Small intestine (tissue), 7 donors: ENCODE data around the gene RAB28. TPM values are rescaled to one million over a fixed set of nuclear protein-coding genes. Genes with fewer than 3 reads are reported as not detected.

Experiments
- DNase-seq, 2 donors: peaks; one replicate each; pipeline versions ENCODE4 v3.0.0 to v3.0.0-alpha.2; 2013
- FAIRE-seq: peaks from 2 replicates; lab custom pipeline; 2012; peaks lifted over from hg19 to GRCh38; lab: Jason Lieb, UNC
- H3K27ac ChIP-seq, 3 donors: one replicate each; pipeline ENCODE4 v1.5.1; 2013; ENCODE audit warnings: low read length in 2 of 3, mild to moderate bottlenecking in 2 of 3, control low read depth in 1 of 3, inconsistent platforms in 1 of 3, low read depth in 1 of 3, moderate library complexity in 1 of 3
- H3K27me3 ChIP-seq, 3 donors: one replicate each; pipeline ENCODE4 v1.6.1; 2013; ENCODE audit warnings: low read length in 3 of 3, inconsistent platforms in 1 of 3; ENCODE audit not compliant: control insufficient read depth in 3 of 3, insufficient read depth in 3 of 3
- H3K36me3 ChIP-seq, 3 donors: one replicate each; pipeline ENCODE4 v1.6.1; 2013; ENCODE audit warnings: low read length in 3 of 3, inconsistent platforms in 1 of 3, low read depth in 1 of 3, mild to moderate bottlenecking in 1 of 3, moderate library complexity in 1 of 3; ENCODE audit not compliant: control insufficient read depth in 3 of 3, insufficient read depth in 2 of 3
- H3K4me1 ChIP-seq, 3 donors: one replicate each; pipeline ENCODE4 v1.6.1; 2013; ENCODE audit warnings: low read length in 2 of 3, inconsistent platforms in 1 of 3, low read depth in 1 of 3, mild to moderate bottlenecking in 1 of 3, moderate library complexity in 1 of 3; ENCODE audit not compliant: control insufficient read depth in 3 of 3, insufficient read depth in 2 of 3
- H3K4me3 ChIP-seq, 3 donors: one replicate each; pipeline ENCODE4 v1.5.1; 2013; ENCODE audit warnings: low read length in 3 of 3, control low read depth in 1 of 3, inconsistent platforms in 1 of 3, low read depth in 1 of 3, mild to moderate bottlenecking in 1 of 3, moderate library complexity in 1 of 3
- H3K9me3 ChIP-seq, 2 donors: one replicate each; pipeline ENCODE4 v1.6.1; 2013; ENCODE audit warnings: low read depth in 1 of 2, low read length in 1 of 2; ENCODE audit not compliant: control insufficient read depth in 2 of 2, insufficient read depth in 1 of 2
- WGBS, 3 donors: extraction: QIAGEN DNeasy Blood & Tissue Kit; methylation state at CpG; one replicate each; pipeline ENCODE4 v1.1.7; 2013; 5-methylcytosine and 5-hydroxymethylcytosine counted together
- polyA plus RNA-seq, 4 donors: library from polyadenylated mRNA; stranded (reverse) in 3 of 4; unstranded in 1 of 4; fragments of 200-250 nt in 3 of 4; fragments of 120-200 nt in 1 of 4; gene quantifications; one replicate each; pipeline versions ENCODE4 v1.2.1 to v1.2.3, GENCODE V29; 2013
- donor health status: healthy with polysubstance abuse.
- donor health status: control.
- donor health status: control.
- donor health status: Bipolar disorder and iron deficiency.
- donor health status: healthy.

The RAB28 gene
- polyA plus RNA-seq, 4 donors: 7.4 to 16.7 (median 11.0) TPM

DNA sequence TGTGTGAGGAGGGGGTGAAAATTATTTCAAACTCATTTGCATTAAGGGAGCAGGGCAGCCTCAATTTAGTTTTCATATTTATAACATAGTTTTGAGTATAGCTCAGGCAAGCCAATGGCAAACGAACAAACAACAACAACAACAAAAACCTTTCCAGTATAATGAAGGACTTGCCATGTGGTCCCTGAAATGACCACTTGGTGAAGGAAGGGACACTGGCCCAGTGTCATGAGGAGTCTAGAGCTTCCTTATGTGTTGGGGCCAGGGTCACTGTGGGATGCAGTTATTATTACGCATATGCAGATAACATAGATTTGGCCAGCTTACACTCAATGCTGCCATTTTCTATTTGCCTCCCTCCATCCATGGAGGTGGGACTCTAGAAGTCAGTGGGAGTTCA is 36.9 kb upstream of the RAB28 start:
- WGBS, 3 donors: 42 to 49% (median 43%) methylated on average over 2 of the region's 2 CpGs
- Histone ChIP-seq H3K36me3 (no peaks in the 10 kb centered on the region), H3K4me1 (no peaks in the 10 kb centered on the region), H3K4me3 (no peak overlapping the region), H3K9me3 (peaks cover 0 to 14% of the 10 kb centered on the region in 2 donors), H3K27me3 (peaks cover 2 to 49% (median 41%) of the 10 kb centered on the region in 3 donors), H3K27ac (no peak overlapping the region)
- FAIRE-seq: no peak
- no peak for DNase-seq

- no peak for DNase-seq
- 60 to 73% (median 68%) methylated on average over 3 of the region's 3 CpGs for WGBS, 3 donors
These were observed 32.2 kb upstream of the RAB28 start for GRCh38 chr4:13516315-13516860.

DNA sequence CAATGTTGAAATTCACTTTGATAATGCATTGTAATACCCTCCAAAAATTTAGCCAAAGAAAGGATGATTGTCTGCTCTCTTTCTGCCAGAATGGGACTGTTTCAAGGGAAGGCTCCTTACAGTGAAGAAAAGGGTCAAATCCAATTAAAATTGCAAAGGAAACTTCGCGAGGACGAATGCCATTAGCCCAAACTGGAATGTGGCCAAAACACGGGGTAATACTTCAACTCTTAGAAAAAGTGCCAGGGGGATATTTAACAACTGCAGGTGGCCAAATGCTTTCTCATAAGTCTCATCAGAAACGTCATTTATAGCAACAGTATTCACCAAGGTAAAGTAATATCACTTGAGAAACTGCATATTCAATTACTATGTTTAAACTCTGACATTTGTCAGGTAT is 31.1 kb upstream of the RAB28 start:
- FAIRE-seq: no peak

More at GRCh38 chr4:13516315-13516860, 32.2 kb upstream of the RAB28 start:
- H3K9me3 ChIP-seq: no peaks in the 10 kb centered on the region
- H3K36me3 ChIP-seq: no peaks in the 10 kb centered on the region
- H3K27me3 ChIP-seq: peaks cover 0 to 13% (median 10%) of the 10 kb centered on the region in 3 donors
- no peak overlapping the region for H3K4me3 ChIP-seq
- no peaks in the 10 kb centered on the region for H3K4me1 ChIP-seq
- no peak overlapping the region for H3K27ac ChIP-seq
- FAIRE-seq: no peak

GRCh38 chr4:13514722-13515121 is 30.6 kb upstream of the RAB28 start:
- Histone ChIP-seq H3K36me3 (no peaks in the 10 kb centered on the region), H3K27ac (no peak overlapping the region), H3K4me3 (no peak overlapping the region), H3K27me3 (peaks cover 0 to 8% (median 7%) of the 10 kb centered on the region in 3 donors), H3K4me1 (no peaks in the 10 kb centered on the region), H3K9me3 (no peaks in the 10 kb centered on the region)
- no peak for DNase-seq
- 67 to 78% (median 72%) methylated on average over 4 of the region's 4 CpGs for whole genome bisulfite sequencing, 3 donors
- no peak for FAIRE-seq

More for the DNA sequence above, 31.1 kb upstream of the RAB28 start:
- Histone ChIP-seq H3K27me3 (peaks cover 0 to 8% (median 7%) of the 10 kb centered on the region in 3 donors), H3K36me3 (no peaks in the 10 kb centered on the region), H3K27ac (no peak overlapping the region), H3K4me1 (no peaks in the 10 kb centered on the region), H3K4me3 (no peak overlapping the region), H3K9me3 (no peaks in the 10 kb centered on the region)
- 27 to 32% (median 31%) methylated on average over 5 of the region's 5 CpGs for WGBS, 3 donors
- DNase-seq: no peak

GRCh38 chr4:13511101-13511500 is 27.0 kb upstream of the RAB28 start:
- H3K27ac ChIP-seq: no peak overlapping the region

DNA sequence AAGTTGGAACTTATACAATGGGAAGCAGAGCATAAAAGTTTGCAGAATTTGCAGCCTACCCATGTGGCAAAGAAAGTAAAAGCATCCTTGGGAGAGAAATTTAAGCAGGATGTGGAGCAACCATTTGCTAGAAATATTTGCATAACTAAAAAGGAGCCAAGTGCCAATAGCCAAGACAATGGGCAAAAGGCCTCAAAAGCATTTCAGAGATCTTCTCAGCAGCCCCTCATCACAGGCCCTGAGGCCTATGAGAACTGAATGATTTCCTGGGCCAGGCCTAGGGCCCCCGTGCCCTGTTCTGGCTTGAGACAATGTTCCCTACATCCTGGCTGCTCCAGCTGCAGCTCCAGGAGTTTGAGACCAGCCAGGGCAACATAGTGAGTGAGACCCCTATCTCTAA is 25.3 kb upstream of the RAB28 start:
- Histone ChIP-seq H3K27me3 (peaks cover 0 to 5% (median 0%) of the 10 kb centered on the region in 3 donors), H3K4me1 (no peaks in the 10 kb centered on the region), H3K4me3 (no peak overlapping the region), H3K27ac (no peak overlapping the region), H3K36me3 (no peaks in the 10 kb centered on the region), H3K9me3 (no peaks in the 10 kb centered on the region)
- no peak for FAIRE-seq
- no peak for DNase-seq
- 75 to 96% (median 94%) methylated on average over 1 of the region's 1 CpG for WGBS, 3 donors

More at GRCh38 chr4:13511101-13511500, 27.0 kb upstream of the RAB28 start:
- no peak overlapping the region for H3K4me3 ChIP-seq
- H3K4me1 ChIP-seq: no peaks in the 10 kb centered on the region
- peaks cover 0 to 7% (median 5%) of the 10 kb centered on the region in 3 donors for H3K27me3 ChIP-seq
- no peak for DNase-seq
- no peak for FAIRE-seq
- H3K9me3 ChIP-seq: no peaks in the 10 kb centered on the region
- no peaks in the 10 kb centered on the region for H3K36me3 ChIP-seq

GRCh38 chr4:13504374-13504773 is 20.2 kb upstream of the RAB28 start:
- Histone ChIP-seq H3K36me3 (no peaks in the 10 kb centered on the region), H3K27ac (no peak overlapping the region), H3K9me3 (no peaks in the 10 kb centered on the region), H3K27me3 (peaks cover 0 to 8% (median 2%) of the 10 kb centered on the region in 3 donors), H3K4me1 (no peaks in the 10 kb centered on the region), H3K4me3 (no peak overlapping the region)
- 91 to 93% (median 92%) methylated on average over 5 of the region's 5 CpGs for WGBS, 3 donors
- FAIRE-seq (no peak), DNase-seq (no peak)

DNA sequence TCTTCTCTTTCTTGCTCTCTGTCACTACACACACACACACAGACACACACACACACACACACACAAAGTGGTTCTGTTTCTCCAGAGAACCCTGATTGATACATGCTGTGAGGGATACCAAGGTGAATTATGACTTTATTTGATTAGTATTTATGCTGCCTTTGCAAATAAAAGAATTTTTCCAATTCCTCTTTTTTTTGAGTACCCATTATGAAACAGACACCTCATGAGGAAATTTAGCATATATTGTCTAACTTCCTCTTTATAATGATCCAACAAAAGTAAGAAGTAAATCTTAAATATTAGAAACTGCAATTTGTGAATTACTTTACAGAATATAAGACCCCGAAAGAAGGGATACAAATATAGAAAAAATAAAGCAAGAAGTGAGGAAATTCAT is 14.3 kb upstream of the RAB28 start:
- H3K4me3 ChIP-seq: no peak overlapping the region
- no peaks in the 10 kb centered on the region for H3K4me1 ChIP-seq
- WGBS, 3 donors: 84 to 94% (median 88%) methylated on average over 1 of the region's 1 CpG
- H3K27me3 ChIP-seq: peaks cover 0 to 10% (median 2%) of the 10 kb centered on the region in 3 donors
- H3K27ac ChIP-seq: no peak overlapping the region
- DNase-seq (no peak), FAIRE-seq (no peak)
- no peaks in the 10 kb centered on the region for H3K9me3 ChIP-seq
- no peaks in the 10 kb centered on the region for H3K36me3 ChIP-seq

- Histone ChIP-seq H3K4me1 (no peaks in the 10 kb centered on the region), H3K27ac (no peak overlapping the region), H3K9me3 (no peaks in the 10 kb centered on the region), H3K36me3 (no peaks in the 10 kb centered on the region), H3K4me3 (no peak overlapping the region), H3K27me3 (peaks cover 0 to 10% (median 0%) of the 10 kb centered on the region in 3 donors)
- 59 to 65% (median 61%) methylated on average over 2 of the region's 2 CpGs for WGBS, 3 donors
- DNase-seq: no peak
- FAIRE-seq: no peak
These were observed 12.5 kb upstream of the RAB28 start for GRCh38 chr4:13496605-13497004.
